ENCODE measurements around the gene GRHL1. TPM values are rescaled to one million over a fixed set of nuclear protein-coding genes. Genes with fewer than 3 reads are reported as not detected.

Gene GRHL1
- total RNA-seq, 2 experiments from 2014 or later, result 0.28 to 0.38 TPM

- CTCF ChIA-PET, result no interaction called here
- no peak overlapping the region for H3K4me3 ChIP-seq (ENCODE audit: low read length)
- H3K36me3 Mint-ChIP-seq (ENCODE audit: low read depth), result no peaks in the 10 kb centered on the region
- H3K4me1 Mint-ChIP-seq (ENCODE audit: low read depth), result no peaks in the 10 kb centered on the region
- no peak for ATAC-seq (ENCODE audit: poor library complexity)
- no peaks in the 10 kb centered on the region for H3K4me1 ChIP-seq (ENCODE audit: insufficient read depth, low read length)
- no peak overlapping the region for H3K27ac Mint-ChIP-seq
- no peak for DNase-seq
- H3K9me3 ChIP-seq (ENCODE audit: control insufficient read depth in 1 of 2, insufficient read depth in 1 of 2, low read length in 2 of 2), result peaks cover 0 to 10% of the 10 kb centered on the region in 2 experiments
- H3K36me3 ChIP-seq (ENCODE audit: insufficient read depth, low read length), result no peaks in the 10 kb centered on the region
- H3K27ac ChIP-seq (ENCODE audit: low read depth in 1 of 2, low read length in 2 of 2), result no peak overlapping the region
- POLR2A ChIA-PET, result no interaction called here
- no peak overlapping the region for H3K4me3 Mint-ChIP-seq
- H3K27me3 Mint-ChIP-seq, result peaks cover 39% of the 10 kb centered on the region
- H3K27me3 ChIP-seq (ENCODE audit: control insufficient read depth in 1 of 2, insufficient read depth in 2 of 2, low read length in 2 of 2), result peaks cover 2 to 5% of the 10 kb centered on the region in 2 experiments
- intact Hi-C loops (cut with DNase I, micrococcal nuclease), result no loop called here
- no peak for TF ChIP-seq CTCF (IDR thresholded peaks at IDR 0.05)
- no peaks in the 10 kb centered on the region for H3K9me3 Mint-ChIP-seq
Observed at GRCh38 chr2:10004401-10004800, 52.9 kb downstream of the GRHL1 start.

- ChIA-PET CTCF (no interaction called here), POLR2A (no interaction called here)
- DNase-seq (no peak), ATAC-seq (ENCODE audit: poor library complexity) (no peak)
- Mint-ChIP-seq H3K4me1 (ENCODE audit: low read depth) (no peaks in the 10 kb centered on the region), H3K27ac (no peak overlapping the region), H3K4me3 (no peak overlapping the region), H3K9me3 (no peaks in the 10 kb centered on the region), H3K36me3 (ENCODE audit: low read depth) (no peaks in the 10 kb centered on the region), H3K27me3 (peaks cover 39% of the 10 kb centered on the region)
- intact Hi-C loops (cut with DNase I, micrococcal nuclease), result no loop called here
- no peak for TF ChIP-seq CTCF (IDR thresholded peaks at IDR 0.05)
- no peaks in the 10 kb centered on the region for H3K4me1 ChIP-seq (ENCODE audit: insufficient read depth, low read length)
- peaks cover 0 to 10% of the 10 kb centered on the region in 2 experiments for H3K9me3 ChIP-seq (ENCODE audit: control insufficient read depth in 1 of 2, insufficient read depth in 1 of 2, low read length in 2 of 2)
- peaks cover 2 to 5% of the 10 kb centered on the region in 2 experiments for H3K27me3 ChIP-seq (ENCODE audit: control insufficient read depth in 1 of 2, insufficient read depth in 2 of 2, low read length in 2 of 2)
- H3K27ac ChIP-seq (ENCODE audit: low read depth in 1 of 2, low read length in 2 of 2), result no peak overlapping the region
- H3K36me3 ChIP-seq (ENCODE audit: insufficient read depth, low read length), result no peaks in the 10 kb centered on the region
- no peak overlapping the region for H3K4me3 ChIP-seq (ENCODE audit: low read length)
Observed at GRCh38 chr2:10004836-10005235, 53.3 kb downstream of the GRHL1 start.

- no peak overlapping the region for H3K27ac ChIP-seq (ENCODE audit: low read depth in 1 of 2, low read length in 2 of 2)
- H3K36me3 ChIP-seq (ENCODE audit: insufficient read depth, low read length), result no peaks in the 10 kb centered on the region
- Mint-ChIP-seq H3K27me3 (peaks cover 43% of the 10 kb centered on the region), H3K9me3 (no peaks in the 10 kb centered on the region), H3K27ac (no peak overlapping the region), H3K4me1 (ENCODE audit: low read depth) (no peaks in the 10 kb centered on the region), H3K4me3 (no peak overlapping the region), H3K36me3 (ENCODE audit: low read depth) (no peaks in the 10 kb centered on the region)
- no peak for DNase-seq
- ChIA-PET CTCF (interaction anchor here (0.9 kb wide), 1 partner anchor 21 kb away, joined by 3 read pairs; no protein-coding TSS in a partner anchor), POLR2A (no interaction called here)
- peaks cover 2 to 5% of the 10 kb centered on the region in 2 experiments for H3K27me3 ChIP-seq (ENCODE audit: control insufficient read depth in 1 of 2, insufficient read depth in 2 of 2, low read length in 2 of 2)
- no peaks in the 10 kb centered on the region for H3K4me1 ChIP-seq (ENCODE audit: insufficient read depth, low read length)
- intact Hi-C loops (cut with DNase I, micrococcal nuclease), result no loop called here
- no peak overlapping the region for H3K4me3 ChIP-seq (ENCODE audit: low read length)
- TF ChIP-seq CTCF (IDR thresholded peaks at IDR 0.05), result no peak
- H3K9me3 ChIP-seq (ENCODE audit: control insufficient read depth in 1 of 2, insufficient read depth in 1 of 2, low read length in 2 of 2), result peaks cover 0 to 10% of the 10 kb centered on the region in 2 experiments
- ATAC-seq (ENCODE audit: poor library complexity), result no peak
Observed at GRCh38 chr2:10005461-10006235, 54.2 kb downstream of the GRHL1 start.
